ENCODE measurements around the gene CMYA5.
"Not testable (repeated sequence)": the region's sequence is repeated elsewhere in the genome, so short reads cannot be mapped to it uniquely, and the experiment has no call there.

Gene CMYA5

GRCh38 chr5:79753092-79753491 is 63.5 kb downstream of the CMYA5 start:
- DNase-seq: no peak

GRCh38 chr5:79753877-79754645 is 64.4 kb downstream of the CMYA5 start:
- no peak for DNase-seq

- DNase-seq: no peak
Measured at GRCh38 chr5:79754865-79755555, 65.4 kb downstream of the CMYA5 start.

- DNase-seq: no peak
Measured at GRCh38 chr5:79756076-79756475, 66.4 kb downstream of the CMYA5 start.

- DNase-seq: no peak
Measured at GRCh38 chr5:79759436-79759835, 69.8 kb downstream of the CMYA5 start.

- no peak for DNase-seq
Measured at GRCh38 chr5:79759848-79760247, 70.2 kb downstream of the CMYA5 start.

- no peak for DNase-seq
Measured at GRCh38 chr5:79762929-79763328, 73.3 kb downstream of the CMYA5 start.

GRCh38 chr5:79764147-79764546 is 74.5 kb downstream of the CMYA5 start:
- not testable (repeated sequence) for DNase-seq

GRCh38 chr5:79771387-79771786 is 81.8 kb downstream of the CMYA5 start:
- DNase-seq: no peak

GRCh38 chr5:79772651-79773050 is 83.0 kb downstream of the CMYA5 start:
- no peak for DNase-seq

GRCh38 chr5:79773612-79774011 is 84.0 kb downstream of the CMYA5 start:
- no peak for DNase-seq

- no peak for DNase-seq
Measured at GRCh38 chr5:79774171-79774854, 84.7 kb downstream of the CMYA5 start.

GRCh38 chr5:79774855-79775237 is 85.2 kb downstream of the CMYA5 start:
- no peak for DNase-seq

- not testable (repeated sequence) for DNase-seq
Measured at GRCh38 chr5:79784741-79785140, 95.1 kb downstream of the CMYA5 start.

- no peak for DNase-seq
Measured at GRCh38 chr5:79785983-79786382, 96.3 kb downstream of the CMYA5 start.

- no peak for DNase-seq
Measured at GRCh38 chr5:79787448-79787847, 97.8 kb downstream of the CMYA5 start.

GRCh38 chr5:79791843-79792242 is 102.2 kb downstream of the CMYA5 start:
- DNase-seq: no peak

GRCh38 chr5:79792463-79792862 is 102.8 kb downstream of the CMYA5 start:
- DNase-seq: no peak

GRCh38 chr5:79793304-79793703 is 103.7 kb downstream of the CMYA5 start:
- DNase-seq: no peak

- no peak for DNase-seq
Measured at GRCh38 chr5:79793722-79794121, 104.1 kb downstream of the CMYA5 start.

GRCh38 chr5:79794347-79794746 is 104.7 kb downstream of the CMYA5 start:
- no peak for DNase-seq

- DNase-seq: no peak
Measured at GRCh38 chr5:79795764-79796398, 106.2 kb downstream of the CMYA5 start.

GRCh38 chr5:79798893-79799590 is 109.4 kb downstream of the CMYA5 start:
- DNase-seq: no peak
